Left colon (tissue), 2 donors: ENCODE data around the gene BTK. TPM values are rescaled to one million over a fixed set of nuclear protein-coding genes. Genes with fewer than 3 reads are reported as not detected.

Experiments
- ATAC-seq: fragments of 200-7000 bp; cut with Tn5 transposase; one replicate; pipeline ENCODE4 v1.9.1; 2020; ENCODE audit warnings: mild to moderate bottlenecking, moderate library complexity
- DNase-seq, 2 donors: peaks; one replicate each; pipeline ENCODE4 v3.0.0-alpha.2; 2020
- intact Hi-C, 2 donors: fragments of 100-400 bp; cut with DNase I in 1 of 2; cut with micrococcal nuclease in 1 of 2; formaldehyde crosslinking; loops; one replicate each; pipeline versions ENCODE4 v1.11.2 to v1.14.0; 2022; cut with DNase I, micrococcal nuclease
- long read RNA-seq: library from polyadenylated mRNA; unstranded; transcript quantifications from one replicate; pipeline ENCODE4 v2.0.0, GENCODE V29; 2021
- total RNA-seq, 2 donors: library from RNA; stranded (reverse); fragmentation: NEBNext Ultra II Directional; extraction: Animal tissue kit (Norgen Biotek cat#: 25700); gene quantifications; one replicate each; pipeline ENCODE4 v1.2.1, GENCODE V29; 2021
- donor health status: DM: no; HTN: no; CAD: no.
- donor health status: DM: yes; HTN: yes; CAD: no.

BTK gene
- total RNA-seq = 1 to 10 TPM; 1.7 to 5.4 TPM
- long read RNA-seq, partial matches to known transcripts = 0 of 1 reads
- long read RNA-seq, other reads (novel, unspliced or antisense) = 0 of 1 reads

- intact Hi-C loops = no loop called here
- peak in 1 of 2 donors; percentile 30 for DNase-seq
- no peak for ATAC-seq
These were observed at the start of gene BTK for GRCh38 chrX:101385795-101386541. Gene BTK, minus strand, starts transcription at chrX:101386191. Its CDS starts 10,907 bp downstream, at chrX:101375284.

- DNase-seq = no peak
- ATAC-seq = peak; percentile 45
- intact Hi-C loops = no loop called here
These were observed 44.6 kb upstream of the BTK start for GRCh38 chrX:101430457-101431078.

GRCh38 chrX:101429934-101430333, 43.9 kb upstream of the BTK start:
- ATAC-seq (no peak), DNase-seq (no peak)
- intact Hi-C loops = no loop called here

GRCh38 chrX:101427954-101428353, 42.0 kb upstream of the BTK start:
- intact Hi-C loops = no loop called here
- no peak for ATAC-seq
- DNase-seq = no peak

GRCh38 chrX:101419489-101419888, 33.5 kb upstream of the BTK start:
- DNase-seq (no peak), ATAC-seq (peak; percentile 64)
- intact Hi-C loops = no loop called here

- DNase-seq (peak; percentile 41 to 64), ATAC-seq (peak; percentile 61)
- intact Hi-C loops = no loop called here
These were observed 32.2 kb upstream of the BTK start for GRCh38 chrX:101417981-101418841.

GRCh38 chrX:101417190-101417589, 31.2 kb upstream of the BTK start:
- ATAC-seq (no peak), DNase-seq (no peak)
- intact Hi-C loops = no loop called here

- intact Hi-C loops = no loop called here
These were observed 30.7 kb upstream of the BTK start for GRCh38 chrX:101416691-101417090.

GRCh38 chrX:101415180-101416145, 29.5 kb upstream of the BTK start:
- ATAC-seq (peak; percentile 50), DNase-seq (no peak)
- intact Hi-C loops = no loop called here

More at GRCh38 chrX:101416691-101417090, 30.7 kb upstream of the BTK start:
- ATAC-seq (no peak), DNase-seq (no peak)

- intact Hi-C loops = no loop called here
- ATAC-seq = no peak
These were observed 26.0 kb upstream of the BTK start for GRCh38 chrX:101411984-101412383.

GRCh38 chrX:101410461-101410860, 24.5 kb upstream of the BTK start:
- DNase-seq = no peak
- intact Hi-C loops = no loop called here
- ATAC-seq = no peak

More at GRCh38 chrX:101411984-101412383, 26.0 kb upstream of the BTK start:
- no peak for DNase-seq

- ATAC-seq = peak; percentile 62
- intact Hi-C loops = no loop called here
- DNase-seq = no peak
These were observed 23.1 kb upstream of the BTK start for GRCh38 chrX:101409043-101409442.

GRCh38 chrX:101408532-101408841, 22.5 kb upstream of the BTK start:
- DNase-seq (no peak), ATAC-seq (peak; percentile 5)
- intact Hi-C loops = no loop called here

- ATAC-seq (peak; percentile 92), DNase-seq (peak; percentile 89 to 91)
- intact Hi-C loops = no loop called here
These were observed 21.9 kb upstream of the BTK start, which contains the start of the genes GLA and HNRNPH2 for GRCh38 chrX:101407748-101408531. Gene GLA, minus strand, starts transcription at chrX:101407925. Its CDS starts 22 bp downstream, at chrX:101407903. Gene HNRNPH2, plus strand, starts transcription at chrX:101408222. Its CDS starts 3,767 bp downstream, at chrX:101411989.

GRCh38 chrX:101407167-101407747, 21.3 kb upstream of the BTK start:
- DNase-seq = no peak
- intact Hi-C loops = no loop called here
- peak; percentile 1 for ATAC-seq

GRCh38 chrX:101399825-101400224, 13.8 kb upstream of the BTK start:
- no peak for DNase-seq
- ATAC-seq = no peak
- intact Hi-C loops = no loop called here

GRCh38 chrX:101398694-101399093, 12.7 kb upstream of the BTK start:
- intact Hi-C loops = no loop called here
- no peak for ATAC-seq
- DNase-seq = no peak
